ENCODE results near the gene PEX5L.

Gene PEX5L

GRCh38 chr3:179769411-179770247 lies 267.1 kb downstream of the PEX5L start:
- no peak for DNase-seq

GRCh38 chr3:179768080-179768479 lies 268.7 kb downstream of the PEX5L start:
- DNase-seq, result no peak

GRCh38 chr3:179766416-179767133 lies 270.2 kb downstream of the PEX5L start:
- DNase-seq, result no peak

- no peak for DNase-seq
Observed at GRCh38 chr3:179765396-179765795, 271.3 kb downstream of the PEX5L start.

GRCh38 chr3:179760944-179761343 lies 275.8 kb downstream of the PEX5L start:
- DNase-seq, result no peak

GRCh38 chr3:179750720-179751328 lies 285.9 kb downstream of the PEX5L start:
- no peak for DNase-seq

GRCh38 chr3:179745716-179746115 lies 291.0 kb downstream of the PEX5L start:
- DNase-seq, result no peak

GRCh38 chr3:179745079-179745478 lies 291.7 kb downstream of the PEX5L start:
- no peak for DNase-seq

All from right kidney (tissue), 1 donor.